Spleen (tissue), 11 donors: ENCODE measurements around the gene SLC35G2. TPM values are rescaled to one million over a fixed set of nuclear protein-coding genes. Genes with fewer than 3 reads are reported as not detected.

ENCODE experiments used
- DNase-seq: peaks from one replicate; pipeline ENCODE4 v3.0.0-alpha.2; 2020
- H3K27ac ChIP-seq, 8 donors: fragments of 200-600 bp; sonication (generic) in 7 of 8; 1 replicate in 4 of 8; 2 replicates in 4 of 8; pipeline versions ENCODE4 v1.5.0 to v1.8.0; 2016 to 2021; ENCODE audit warnings: inconsistent platforms in 4 of 8, mild to moderate bottlenecking in 4 of 8, moderate library complexity in 1 of 8
- H3K27me3 ChIP-seq, 7 donors: fragments of 200-600 bp; sonication (generic) in 6 of 7; replicated peaks in 1 of 7; 1 replicate in 4 of 7; 2 replicates in 3 of 7; pipeline versions ENCODE4 v1.5.0 to v1.8.0; 2016 to 2021; ENCODE audit warnings: inconsistent platforms in 3 of 7, mild to moderate bottlenecking in 1 of 7
- H3K36me3 ChIP-seq, 6 donors: fragments of 200-600 bp; sonication (generic) in 5 of 6; 1 replicate in 4 of 6; 2 replicates in 2 of 6; pipeline versions ENCODE4 v1.5.0 to v1.8.0; 2016 to 2021; ENCODE audit warnings: inconsistent platforms in 2 of 6
- H3K4me1 ChIP-seq, 6 donors: fragments of 200-600 bp; sonication (generic) in 5 of 6; 1 replicate in 3 of 6; 2 replicates in 3 of 6; pipeline versions ENCODE4 v1.5.0 to v1.8.0; 2016 to 2021; ENCODE audit warnings: inconsistent platforms in 3 of 6
- H3K4me3 ChIP-seq, 8 donors: fragments of 200-600 bp; sonication (generic) in 7 of 8; 1 replicate in 4 of 8; 2 replicates in 4 of 8; pipeline versions ENCODE4 v1.5.0 to v1.8.0; 2016 to 2021; ENCODE audit warnings: inconsistent platforms in 4 of 8, mild to moderate bottlenecking in 4 of 8, moderate library complexity in 2 of 8
- H3K9me3 ChIP-seq, 8 donors: fragments of 200-600 bp; sonication (generic) in 7 of 8; 1 replicate in 4 of 8; 2 replicates in 4 of 8; pipeline versions ENCODE4 v1.5.0 to v1.8.0; 2016 to 2021; ENCODE audit warnings: inconsistent platforms in 4 of 8
- CTCF ChIP-seq, 11 experiments: fragments of 200-600 bp in 7 of 11; fragments of 450-650 bp in 4 of 11; sonication (generic) in 4 of 11; IDR thresholded peaks in 8 of 11; conservative IDR thresholded peaks in 3 of 11; 1 replicate in 7 of 11; 2 replicates in 4 of 11; pipeline versions ENCODE4 v1.4.0 to v1.8.0; 2016 to 2021; ENCODE audit warnings: antibody characterized with exemption in 11 of 11, inconsistent platforms in 4 of 11, mild to moderate bottlenecking in 1 of 11
- POLR2A ChIP-seq, 3 donors: fragments of 450-650 bp; IDR thresholded peaks; one replicate each; pipeline ENCODE4 v1.5.1; 2017; ENCODE audit warnings: antibody characterized with exemption in 3 of 3, mild to moderate bottlenecking in 1 of 3
- POLR2AphosphoS5 ChIP-seq, 3 donors: sonication (generic); formaldehyde crosslinking; IDR thresholded peaks; one replicate each; pipeline ENCODE4 v1.5.1; 2017; ENCODE audit warnings: antibody characterized with exemption in 3 of 3
- WGBS, 5 donors: extraction: QIAGEN DNeasy Blood & Tissue Kit in 3 of 5; methylation state at CpG; one replicate each; pipeline versions ENCODE4 v1.1.5 to v1.1.7; 2013 to 2018; 5-methylcytosine and 5-hydroxymethylcytosine counted together
- intact Hi-C: fragments of 100-400 bp; cut with DNase I; formaldehyde crosslinking; loops from one replicate; pipeline ENCODE4 v1.15.0; 2023; ENCODE audit warnings: low total_unique reads
- polyA plus RNA-seq, 3 donors: library from polyadenylated mRNA; stranded (reverse); fragments of 200-250 nt; gene quantifications; one replicate each; pipeline ENCODE4 v1.2.1, GENCODE V29; 2013
- total RNA-seq, 7 donors: library from RNA; depleted of rRNA in 3 of 7; stranded (reverse); fragments of >200 nt in 3 of 7; fragmentation: NEBNext Ultra II Directional in 4 of 7; extraction: Animal tissue kit (Norgen Biotek cat#: 25700) in 4 of 7; gene quantifications; one replicate each; pipeline versions ENCODE4 v1.1.0 to v1.2.1, GENCODE V29; 2016 to 2021
- donor health status: healthy with polysubstance abuse.
- donor health status: DM: no; HTN: no; CAD: no; lungs with moderate emphysema.
- donor health status: DM: no; HTN: no; CAD: no.
- donor health status: Bipolar disorder and iron deficiency.
- donor health status: healthy.
- donor health status: DM: no; HTN: no; CAD: no.
- donor health status: DM: yes; HTN: yes; CAD: no.

The SLC35G2 gene
- total and polyA plus RNA-seq, 10 donors = 1.1 to 7.7 (median 3.2) TPM

- TF ChIP-seq POLR2A (IDR thresholded peaks at IDR 0.05) (no peak), CTCF (IDR thresholded peaks at IDR 0.05 in 8 of 11, conservative IDR thresholded peaks at IDR 0.05 in 3 of 11) (no peak), POLR2AphosphoS5 (IDR thresholded peaks at IDR 0.05) (no peak)
- H3K27me3 ChIP-seq = no peaks in the 10 kb centered on the region
- H3K4me3 ChIP-seq = peak overlapping the region in 7 of 8 donors; percentile 75 to 96 (median 88)
- peaks cover 0 to 9% (median 0%) of the 10 kb centered on the region in 8 donors for H3K9me3 ChIP-seq
- no peaks in the 10 kb centered on the region for H3K36me3 ChIP-seq
- peaks cover 8 to 80% (median 34%) of the 10 kb centered on the region in 6 donors for H3K4me1 ChIP-seq
- 40 to 57% (median 50%) methylated on average over 4 of the region's 4 CpGs for WGBS, 5 donors
- intact Hi-C loops = loop anchor here (5.0 kb wide), 1 partner anchor 108 kb away; the partner anchor contains the start of gene STAG1
- H3K27ac ChIP-seq = peak overlapping the region in 7 of 8 donors; percentile 94 to 98 (median 97)
- no peak for DNase-seq
Measured at GRCh38 chr3:136860541-136860940, 41.6 kb downstream of the SLC35G2 start.

- peaks cover 0 to 3% (median 0%) of the 10 kb centered on the region in 8 donors for H3K9me3 ChIP-seq
- no peaks in the 10 kb centered on the region for H3K36me3 ChIP-seq
- TF ChIP-seq POLR2AphosphoS5 (IDR thresholded peaks at IDR 0.05) (peak; percentile 98 to 99 (median 99)), POLR2A (IDR thresholded peaks at IDR 0.05) (peak in 2 of 3 donors; percentile 79 to 84), CTCF (IDR thresholded peaks at IDR 0.05 in 8 of 11, conservative IDR thresholded peaks at IDR 0.05 in 3 of 11) (peak in 8 of 11 experiments; percentile 17 to 45 (median 31))
- WGBS, 5 donors = 0 to 1% (median 0%) methylated on average over 37 to 67 of the region's 67 CpGs
- H3K27me3 ChIP-seq = no peaks in the 10 kb centered on the region
- peak within 1 kb of the TSS; percentile 75 to 96 (median 88) for H3K4me3 ChIP-seq
- peak within 1 kb of the TSS; percentile 94 to 98 (median 96) for H3K27ac ChIP-seq
- peaks cover 8 to 79% (median 36%) of the 10 kb centered on the region in 6 donors for H3K4me1 ChIP-seq
- intact Hi-C loops = loop anchor here (5.0 kb wide), 1 partner anchor 110 kb away; the partner anchor contains the start of gene STAG1
- DNase-seq = peak; percentile 99
Measured at GRCh38 chr3:136861890-136862616, 43.1 kb downstream of the SLC35G2 start, which contains the start of gene NCK1. NCK1 (plus strand) TSS chr3:136862208; CDS start chr3:136928002, 65,794 bp downstream.

DNA sequence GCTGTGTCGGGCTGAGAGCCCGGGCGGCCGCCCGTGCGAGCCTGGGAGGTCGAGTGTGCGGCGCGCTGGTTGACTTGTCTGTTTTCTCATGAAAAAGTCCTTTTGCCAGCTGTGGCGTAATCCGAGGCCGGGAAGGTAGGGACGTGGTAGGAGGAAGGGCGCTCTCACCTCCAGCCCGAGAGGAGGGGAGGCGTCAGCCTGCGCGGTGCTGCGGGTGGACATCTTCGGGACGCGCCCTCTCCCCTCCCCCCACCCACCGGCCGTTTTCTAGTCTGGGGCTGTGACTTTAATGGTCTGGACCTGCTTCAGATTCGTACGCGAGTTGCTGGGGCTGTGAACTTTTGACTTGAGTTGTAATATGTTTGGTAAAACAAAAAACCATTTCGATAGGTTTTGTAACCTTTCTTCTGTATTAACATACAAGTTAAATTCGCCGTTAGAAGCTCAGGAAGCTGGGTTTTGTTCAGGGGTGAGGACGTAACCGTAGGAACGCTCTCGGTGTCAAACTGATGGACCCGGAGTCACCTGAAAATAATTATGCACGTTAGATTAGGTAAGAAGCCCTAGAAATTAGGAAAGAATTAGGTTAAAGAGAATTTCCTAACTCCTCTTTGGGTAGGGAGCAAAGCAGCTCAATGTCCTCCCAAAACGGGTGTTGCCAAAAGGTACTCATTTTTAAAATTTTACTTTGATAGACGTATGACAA is 43.8 kb downstream of the SLC35G2 start:
- TF ChIP-seq POLR2AphosphoS5 (IDR thresholded peaks at IDR 0.05) (no peak), CTCF (IDR thresholded peaks at IDR 0.05 in 8 of 11, conservative IDR thresholded peaks at IDR 0.05 in 3 of 11) (no peak), POLR2A (IDR thresholded peaks at IDR 0.05) (no peak)
- intact Hi-C loops = loop anchor here (5.0 kb wide), 1 partner anchor 110 kb away; the partner anchor contains the start of gene STAG1
- Histone ChIP-seq H3K4me1 (peaks cover 8 to 81% (median 38%) of the 10 kb centered on the region in 6 donors), H3K27ac (peak overlapping the region; percentile 94 to 98 (median 96)), H3K27me3 (no peaks in the 10 kb centered on the region), H3K36me3 (peaks cover 0 to 3% (median 0%) of the 10 kb centered on the region in 6 donors), H3K9me3 (no peaks in the 10 kb centered on the region), H3K4me3 (peak overlapping the region; percentile 75 to 96 (median 88))
- WGBS, 5 donors = 0 to 1% (median 0%) methylated on average over 14 to 37 of the region's 39 CpGs
- no peak for DNase-seq
